ENCODE measurements around the gene DYNC1H1.

DNA sequence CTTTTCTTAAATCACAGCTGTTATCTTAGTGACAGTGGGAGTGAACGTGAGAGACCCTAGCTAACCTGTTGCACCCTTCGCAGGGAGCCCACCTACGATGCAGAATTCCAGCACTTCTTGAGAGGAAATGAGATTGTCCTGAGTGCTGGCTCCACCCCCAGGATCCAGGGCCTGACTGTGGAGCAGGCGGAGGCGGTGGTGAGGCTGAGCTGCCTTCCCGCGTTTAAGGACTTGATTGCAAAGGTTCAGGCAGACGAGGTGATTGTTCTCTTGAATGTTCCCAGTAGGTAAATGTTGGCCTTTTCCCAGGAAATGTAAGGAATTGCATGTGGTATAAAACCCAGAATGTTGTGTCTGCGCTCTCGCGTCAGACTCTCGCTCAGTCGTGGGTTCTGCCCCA lies 75.8 kb downstream of the DYNC1H1 start:
- TF ChIP-seq, protein P1, sequence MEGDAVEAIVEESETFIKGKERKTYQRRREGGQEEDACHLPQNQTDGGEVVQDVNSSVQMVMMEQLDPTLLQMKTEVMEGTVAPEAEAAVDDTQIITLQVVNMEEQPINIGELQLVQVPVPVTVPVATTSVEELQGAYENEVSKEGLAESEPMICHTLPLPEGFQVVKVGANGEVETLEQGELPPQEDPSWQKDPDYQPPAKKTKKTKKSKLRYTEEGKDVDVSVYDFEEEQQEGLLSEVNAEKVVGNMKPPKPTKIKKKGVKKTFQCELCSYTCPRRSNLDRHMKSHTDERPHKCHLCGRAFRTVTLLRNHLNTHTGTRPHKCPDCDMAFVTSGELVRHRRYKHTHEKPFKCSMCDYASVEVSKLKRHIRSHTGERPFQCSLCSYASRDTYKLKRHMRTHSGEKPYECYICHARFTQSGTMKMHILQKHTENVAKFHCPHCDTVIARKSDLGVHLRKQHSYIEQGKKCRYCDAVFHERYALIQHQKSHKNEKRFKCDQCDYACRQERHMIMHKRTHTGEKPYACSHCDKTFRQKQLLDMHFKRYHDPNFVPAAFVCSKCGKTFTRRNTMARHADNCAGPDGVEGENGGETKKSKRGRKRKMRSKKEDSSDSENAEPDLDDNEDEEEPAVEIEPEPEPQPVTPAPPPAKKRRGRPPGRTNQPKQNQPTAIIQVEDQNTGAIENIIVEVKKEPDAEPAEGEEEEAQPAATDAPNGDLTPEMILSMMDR (IDR thresholded peaks at IDR 0.05) = no peak
- no peak for TF ChIP-seq POLR2A (IDR thresholded peaks at IDR 0.05)

All from esophagus squamous epithelium (tissue), 4 donors.